ENCODE measurements around the gene SDCCAG8.

DNA sequence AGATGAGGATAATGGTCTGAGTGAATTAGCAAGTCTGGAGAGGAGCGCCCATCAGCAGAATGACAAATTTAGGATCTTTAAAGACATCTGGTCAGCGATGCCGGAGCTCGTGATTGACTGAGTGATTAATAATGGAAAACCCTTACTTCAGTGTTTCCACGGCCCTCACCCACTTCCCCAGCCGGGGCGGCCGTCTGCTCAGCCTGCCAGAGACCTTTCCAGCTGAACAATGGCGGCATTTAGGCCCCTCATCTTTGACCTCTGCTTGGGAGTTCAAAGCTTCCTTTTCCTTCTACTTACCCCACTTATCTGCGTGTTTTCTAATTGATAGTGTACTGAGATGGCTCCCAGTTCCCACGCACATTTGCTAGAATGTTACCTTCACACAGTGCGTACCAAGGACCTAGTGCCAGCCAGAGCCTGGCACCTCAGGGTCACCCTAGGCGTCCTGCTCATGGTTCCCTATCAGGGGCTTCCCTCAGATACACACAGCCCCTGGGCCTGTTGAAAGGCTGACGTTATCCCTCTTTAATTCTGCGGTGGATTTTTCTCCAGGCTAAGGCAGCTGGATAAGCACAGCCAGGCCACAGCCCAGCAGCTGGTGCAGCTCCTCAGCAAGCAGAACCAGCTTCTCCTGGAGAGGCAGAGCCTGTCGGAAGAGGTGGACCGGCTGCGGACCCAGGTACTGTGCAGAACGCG, 232.8 kb downstream of the SDCCAG8 start:
- TF ChIP-seq, protein P1, sequence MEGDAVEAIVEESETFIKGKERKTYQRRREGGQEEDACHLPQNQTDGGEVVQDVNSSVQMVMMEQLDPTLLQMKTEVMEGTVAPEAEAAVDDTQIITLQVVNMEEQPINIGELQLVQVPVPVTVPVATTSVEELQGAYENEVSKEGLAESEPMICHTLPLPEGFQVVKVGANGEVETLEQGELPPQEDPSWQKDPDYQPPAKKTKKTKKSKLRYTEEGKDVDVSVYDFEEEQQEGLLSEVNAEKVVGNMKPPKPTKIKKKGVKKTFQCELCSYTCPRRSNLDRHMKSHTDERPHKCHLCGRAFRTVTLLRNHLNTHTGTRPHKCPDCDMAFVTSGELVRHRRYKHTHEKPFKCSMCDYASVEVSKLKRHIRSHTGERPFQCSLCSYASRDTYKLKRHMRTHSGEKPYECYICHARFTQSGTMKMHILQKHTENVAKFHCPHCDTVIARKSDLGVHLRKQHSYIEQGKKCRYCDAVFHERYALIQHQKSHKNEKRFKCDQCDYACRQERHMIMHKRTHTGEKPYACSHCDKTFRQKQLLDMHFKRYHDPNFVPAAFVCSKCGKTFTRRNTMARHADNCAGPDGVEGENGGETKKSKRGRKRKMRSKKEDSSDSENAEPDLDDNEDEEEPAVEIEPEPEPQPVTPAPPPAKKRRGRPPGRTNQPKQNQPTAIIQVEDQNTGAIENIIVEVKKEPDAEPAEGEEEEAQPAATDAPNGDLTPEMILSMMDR (tag by site-specific recombination; IDR thresholded peaks at IDR 0.05) = no peak
- TF ChIP-seq, protein P2, sequence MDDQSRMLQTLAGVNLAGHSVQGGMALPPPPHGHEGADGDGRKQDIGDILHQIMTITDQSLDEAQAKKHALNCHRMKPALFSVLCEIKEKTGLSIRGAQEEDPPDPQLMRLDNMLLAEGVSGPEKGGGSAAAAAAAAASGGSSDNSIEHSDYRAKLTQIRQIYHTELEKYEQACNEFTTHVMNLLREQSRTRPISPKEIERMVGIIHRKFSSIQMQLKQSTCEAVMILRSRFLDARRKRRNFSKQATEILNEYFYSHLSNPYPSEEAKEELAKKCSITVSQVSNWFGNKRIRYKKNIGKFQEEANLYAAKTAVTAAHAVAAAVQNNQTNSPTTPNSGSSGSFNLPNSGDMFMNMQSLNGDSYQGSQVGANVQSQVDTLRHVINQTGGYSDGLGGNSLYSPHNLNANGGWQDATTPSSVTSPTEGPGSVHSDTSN (CRISPR knock-in tag; IDR thresholded peaks at IDR 0.05) = no peak
- no peak for TF ChIP-seq MEIS1 (CRISPR knock-in tag; IDR thresholded peaks at IDR 0.05; ENCODE audit: borderline replicate concordance)
- TF ChIP-seq ZIC2 (tag by site-specific recombination; IDR thresholded peaks at IDR 0.05) = no peak
- no peak for TF ChIP-seq ZNF670 (tag by site-specific recombination; IDR thresholded peaks at IDR 0.05; ENCODE audit: low read depth)
- no peak for TF ChIP-seq ZEB2 (tag by site-specific recombination; IDR thresholded peaks at IDR 0.05)
- TF ChIP-seq ZNF555 (tag by site-specific recombination; conservative IDR thresholded peaks at IDR 0.05) = no peak
- TF ChIP-seq ZNF530 (tag by site-specific recombination; IDR thresholded peaks at IDR 0.05; ENCODE audit: low read depth) = no peak
- TF ChIP-seq, protein P3, sequence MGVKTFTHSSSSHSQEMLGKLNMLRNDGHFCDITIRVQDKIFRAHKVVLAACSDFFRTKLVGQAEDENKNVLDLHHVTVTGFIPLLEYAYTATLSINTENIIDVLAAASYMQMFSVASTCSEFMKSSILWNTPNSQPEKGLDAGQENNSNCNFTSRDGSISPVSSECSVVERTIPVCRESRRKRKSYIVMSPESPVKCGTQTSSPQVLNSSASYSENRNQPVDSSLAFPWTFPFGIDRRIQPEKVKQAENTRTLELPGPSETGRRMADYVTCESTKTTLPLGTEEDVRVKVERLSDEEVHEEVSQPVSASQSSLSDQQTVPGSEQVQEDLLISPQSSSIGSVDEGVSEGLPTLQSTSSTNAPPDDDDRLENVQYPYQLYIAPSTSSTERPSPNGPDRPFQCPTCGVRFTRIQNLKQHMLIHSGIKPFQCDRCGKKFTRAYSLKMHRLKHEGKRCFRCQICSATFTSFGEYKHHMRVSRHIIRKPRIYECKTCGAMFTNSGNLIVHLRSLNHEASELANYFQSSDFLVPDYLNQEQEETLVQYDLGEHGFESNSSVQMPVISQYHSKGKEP (tag by site-specific recombination; IDR thresholded peaks at IDR 0.05) = no peak
- TF ChIP-seq ZNF776 (tag by site-specific recombination; IDR thresholded peaks at IDR 0.05; ENCODE audit: borderline replicate concordance) = no peak

Measured in HEK293 (cell line).